Fibroblast of pulmonary artery (primary cell): ENCODE measurements around the gene TNPO1.

Experiments
- DNase-seq: peaks from one replicate; pipeline ENCODE4 v3.0.0-alpha.2; 2010; ENCODE audit warnings: low read depth
- H3K4me3 ChIP-seq: replicated peaks from 2 replicates; pipeline ENCODE4 v1.5.1; 2011; ENCODE audit warnings: low read depth, mild to moderate bottlenecking, control low read depth, low read length, moderate library complexity
- TF ChIP-seq, protein P1 (sequence below): IDR thresholded peaks from 2 replicates; pipeline ENCODE4 v1.5.1; 2011; ENCODE audit warnings: mild to moderate bottlenecking, control low read depth, low read length, inconsistent platforms; ENCODE audit errors: missing control alignments

Gene TNPO1

GRCh38 chr5:72817076-72817481 is 618 bp downstream of the TNPO1 start:
- peak; percentile 78 for DNase-seq
- H3K4me3 ChIP-seq = peak overlapping the region; percentile 80
- TF ChIP-seq, protein P1, sequence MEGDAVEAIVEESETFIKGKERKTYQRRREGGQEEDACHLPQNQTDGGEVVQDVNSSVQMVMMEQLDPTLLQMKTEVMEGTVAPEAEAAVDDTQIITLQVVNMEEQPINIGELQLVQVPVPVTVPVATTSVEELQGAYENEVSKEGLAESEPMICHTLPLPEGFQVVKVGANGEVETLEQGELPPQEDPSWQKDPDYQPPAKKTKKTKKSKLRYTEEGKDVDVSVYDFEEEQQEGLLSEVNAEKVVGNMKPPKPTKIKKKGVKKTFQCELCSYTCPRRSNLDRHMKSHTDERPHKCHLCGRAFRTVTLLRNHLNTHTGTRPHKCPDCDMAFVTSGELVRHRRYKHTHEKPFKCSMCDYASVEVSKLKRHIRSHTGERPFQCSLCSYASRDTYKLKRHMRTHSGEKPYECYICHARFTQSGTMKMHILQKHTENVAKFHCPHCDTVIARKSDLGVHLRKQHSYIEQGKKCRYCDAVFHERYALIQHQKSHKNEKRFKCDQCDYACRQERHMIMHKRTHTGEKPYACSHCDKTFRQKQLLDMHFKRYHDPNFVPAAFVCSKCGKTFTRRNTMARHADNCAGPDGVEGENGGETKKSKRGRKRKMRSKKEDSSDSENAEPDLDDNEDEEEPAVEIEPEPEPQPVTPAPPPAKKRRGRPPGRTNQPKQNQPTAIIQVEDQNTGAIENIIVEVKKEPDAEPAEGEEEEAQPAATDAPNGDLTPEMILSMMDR = no peak

GRCh38 chr5:72817671-72818266 is 1.3 kb downstream of the TNPO1 start:
- H3K4me3 ChIP-seq = peak overlapping the region; percentile 80

DNA sequence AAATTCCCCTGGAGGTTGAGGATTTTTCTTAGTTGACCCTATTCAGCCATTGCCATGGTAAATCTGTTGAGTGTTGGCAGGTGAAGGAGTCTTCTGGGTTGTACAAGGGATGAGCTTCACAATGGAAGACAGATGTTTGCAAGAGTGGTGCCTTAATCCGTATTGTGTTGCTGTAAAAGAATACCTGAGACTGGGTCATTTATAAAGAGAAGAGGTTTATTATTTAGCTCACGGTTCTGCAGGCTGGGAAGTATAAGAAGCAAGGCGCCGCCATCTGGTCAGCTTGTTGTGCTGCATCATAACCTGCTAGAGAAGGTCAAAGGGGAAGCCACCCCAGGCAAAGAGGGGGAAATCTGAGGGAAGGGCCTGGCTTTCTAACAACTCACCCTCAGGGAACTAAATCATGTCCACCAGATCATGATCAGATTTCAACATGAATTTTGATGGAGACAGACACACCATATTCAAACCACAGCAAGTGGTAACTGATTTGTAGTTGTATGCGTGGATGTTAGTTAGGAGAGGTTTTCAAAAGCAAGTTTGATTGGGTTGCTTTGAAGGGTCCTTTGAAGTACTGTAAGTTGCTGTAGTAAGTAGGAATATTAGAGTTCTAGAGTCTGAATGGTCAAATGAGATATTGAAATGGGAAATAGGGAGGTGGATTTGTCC is 2.5 kb downstream of the TNPO1 start:
- TF ChIP-seq, protein P1 = peak; percentile 79
- DNase-seq = peak; percentile 77
- peak overlapping the region; percentile 80 for H3K4me3 ChIP-seq

More at GRCh38 chr5:72817671-72818266, 1.3 kb downstream of the TNPO1 start:
- peak; percentile 24 for DNase-seq
- TF ChIP-seq, protein P1 = no peak

- TF ChIP-seq, protein P1 = no peak
- DNase-seq = no peak
- no peak overlapping the region for H3K4me3 ChIP-seq
These were observed 5.3 kb downstream of the TNPO1 start for GRCh38 chr5:72821776-72822175.

- TF ChIP-seq, protein P1 = no peak
- no peak for DNase-seq
These were observed 6.5 kb downstream of the TNPO1 start for GRCh38 chr5:72822944-72823343.

GRCh38 chr5:72829707-72830106 is 13.2 kb downstream of the TNPO1 start:
- no peak for DNase-seq
- H3K4me3 ChIP-seq = no peak overlapping the region
- TF ChIP-seq, protein P1 = no peak

More at GRCh38 chr5:72822944-72823343, 6.5 kb downstream of the TNPO1 start:
- H3K4me3 ChIP-seq = no peak overlapping the region
